Measurements from ENCODE around the gene ADAM10. TPM values are rescaled to one million over a fixed set of nuclear protein-coding genes. Genes with fewer than 3 reads are reported as not detected.

The ADAM10 gene
- polyA plus RNA-seq, 1 donor (not counting 4 experiments of a cell fraction or from before 2014, with no cell fraction given), result 198 TPM

- H3K4me1 ChIP-seq (ENCODE audit: control insufficient read depth, extremely low read depth, insufficient read depth, low read length), result peaks cover 6% of the 10 kb centered on the region
- dilution Hi-C loops (cut with MboI; ENCODE audit: extremely low pct_ligation_motif_present, low sequenced_read_pairs), result no loop called here
- H3K36me3 ChIP-seq (ENCODE audit: control insufficient read depth in 2 of 2, extremely low read depth in 1 of 2, insufficient read depth in 2 of 2, low read length in 2 of 2), result peaks cover 0 to 6% of the 10 kb centered on the region in 2 experiments
- peaks cover 93% of the 10 kb centered on the region for H3K79me2 ChIP-seq (ENCODE audit: control insufficient read depth, insufficient read depth, low read length)
- FAIRE-seq (no peak), DNase-seq (ENCODE audit: low read depth, low spot score) (no peak)
- no peaks in the 10 kb centered on the region for H3K27me3 ChIP-seq (ENCODE audit: control insufficient read depth, extremely low read depth, insufficient read depth, low read length)
- no peak overlapping the region for H3K27ac ChIP-seq (ENCODE audit: control insufficient read depth, insufficient read depth, low read length)
- peaks cover 10% of the 10 kb centered on the region for H4K20me1 ChIP-seq (ENCODE audit: control insufficient read depth, extremely low read depth, insufficient read depth, low read length)
- H3K9me3 ChIP-seq (ENCODE audit: control insufficient read depth, low read depth, low read length), result no peaks in the 10 kb centered on the region
- H3K9me1 ChIP-seq (ENCODE audit: control insufficient read depth, extremely low read depth, insufficient read depth, low read length), result no peaks in the 10 kb centered on the region
- TF ChIP-seq EZH2 (IDR thresholded peaks at IDR 0.05; ENCODE audit: low read length) (no peak), CTCF (optimal IDR thresholded peaks at IDR 0.05 in 1 of 3, IDR thresholded peaks at IDR 0.05 in 1 of 3, conservative IDR thresholded peaks at IDR 0.05 in 1 of 3; ENCODE audit: extremely low read depth in 1 of 3, insufficient read depth in 2 of 3, low read length in 3 of 3) (no peak)
- no peak overlapping the region for H3K9ac ChIP-seq (ENCODE audit: control insufficient read depth, extremely low read depth, insufficient read depth, low read length)
- H3K4me2 ChIP-seq (ENCODE audit: control insufficient read depth, extremely low read depth, insufficient read depth, low read depth, low read length), result no peak overlapping the region
- no peak overlapping the region for H2AFZ ChIP-seq (ENCODE audit: control insufficient read depth, low read length)
- no peak overlapping the region for H3K4me3 ChIP-seq (ENCODE audit: control insufficient read depth in 2 of 3, extremely low read depth in 1 of 3, insufficient read depth in 2 of 3, low read depth in 1 of 3, low read length in 3 of 3)
These were observed 52.3 kb downstream of the ADAM10 start for GRCh38 chr15:58697220-58697619.

GRCh38 chr15:58696738-58697137 lies 52.8 kb downstream of the ADAM10 start:
- FAIRE-seq (no peak), DNase-seq (ENCODE audit: low read depth, low spot score) (no peak)
- no peak overlapping the region for H3K9ac ChIP-seq (ENCODE audit: control insufficient read depth, extremely low read depth, insufficient read depth, low read length)
- no peaks in the 10 kb centered on the region for H3K9me1 ChIP-seq (ENCODE audit: control insufficient read depth, extremely low read depth, insufficient read depth, low read length)
- H3K36me3 ChIP-seq (ENCODE audit: control insufficient read depth in 2 of 2, extremely low read depth in 1 of 2, insufficient read depth in 2 of 2, low read length in 2 of 2), result peaks cover 0 to 6% of the 10 kb centered on the region in 2 experiments
- H3K79me2 ChIP-seq (ENCODE audit: control insufficient read depth, insufficient read depth, low read length), result peaks cover 93% of the 10 kb centered on the region
- H3K27me3 ChIP-seq (ENCODE audit: control insufficient read depth, extremely low read depth, insufficient read depth, low read length), result no peaks in the 10 kb centered on the region
- peaks cover 6% of the 10 kb centered on the region for H3K4me1 ChIP-seq (ENCODE audit: control insufficient read depth, extremely low read depth, insufficient read depth, low read length)
- no peaks in the 10 kb centered on the region for H3K9me3 ChIP-seq (ENCODE audit: control insufficient read depth, low read depth, low read length)
- dilution Hi-C loops (cut with MboI; ENCODE audit: extremely low pct_ligation_motif_present, low sequenced_read_pairs), result no loop called here
- no peak overlapping the region for H3K4me3 ChIP-seq (ENCODE audit: control insufficient read depth in 2 of 3, extremely low read depth in 1 of 3, insufficient read depth in 2 of 3, low read depth in 1 of 3, low read length in 3 of 3)
- H3K4me2 ChIP-seq (ENCODE audit: control insufficient read depth, extremely low read depth, insufficient read depth, low read depth, low read length), result no peak overlapping the region
- TF ChIP-seq CTCF (optimal IDR thresholded peaks at IDR 0.05 in 1 of 3, IDR thresholded peaks at IDR 0.05 in 1 of 3, conservative IDR thresholded peaks at IDR 0.05 in 1 of 3; ENCODE audit: extremely low read depth in 1 of 3, insufficient read depth in 2 of 3, low read length in 3 of 3) (no peak), EZH2 (IDR thresholded peaks at IDR 0.05; ENCODE audit: low read length) (no peak)
- peaks cover 10% of the 10 kb centered on the region for H4K20me1 ChIP-seq (ENCODE audit: control insufficient read depth, extremely low read depth, insufficient read depth, low read length)
- H2AFZ ChIP-seq (ENCODE audit: control insufficient read depth, low read length), result no peak overlapping the region
- H3K27ac ChIP-seq (ENCODE audit: control insufficient read depth, insufficient read depth, low read length), result no peak overlapping the region
